SK-N-SH treated with all-trans-retinoic acid at 6 μM for 48 hours (cell line): ENCODE measurements around the gene NTM.

Source experiments
- ATAC-seq: fragments of 200-7000 bp; cut with Tn5 transposase; 3 replicates; pipeline ENCODE4 v1.9.1; 2020; ENCODE audit warnings: mild to moderate bottlenecking, moderate library complexity
- ARNTL ChIP-seq: fragments of 450-650 bp; formaldehyde crosslinking; IDR thresholded peaks from 2 replicates; pipeline ENCODE4 v1.5.0; 2020; ENCODE audit warnings: low read depth, mild to moderate bottlenecking, moderate library complexity, borderline replicate concordance
- BACH2 ChIP-seq: fragments of 250-450 bp; sonication (Bioruptor Pico); IDR thresholded peaks from 2 replicates; pipeline ENCODE4 v1.9.0; 2021; ENCODE audit warnings: mild to moderate bottlenecking, borderline replicate concordance
- CREB5 ChIP-seq: fragments of 250-450 bp; sonication (Bioruptor Pico); IDR thresholded peaks from 2 replicates; pipeline ENCODE4 v1.5.1; 2020; ENCODE audit warnings: low read depth, mild to moderate bottlenecking, moderate library complexity
- CSDC2 ChIP-seq: fragments of 250-450 bp; sonication (Bioruptor Pico); IDR thresholded peaks from 2 replicates; pipeline ENCODE4 v1.5.0; 2020; ENCODE audit warnings: mild to moderate bottlenecking, moderate library complexity
- CSRNP3 ChIP-seq: fragments of 250-450 bp; sonication (Bioruptor Pico); IDR thresholded peaks from 2 replicates; pipeline ENCODE4 v1.5.1; 2021; ENCODE audit warnings: mild to moderate bottlenecking, moderate library complexity
- ESRRG ChIP-seq: fragments of 250-450 bp; sonication (Bioruptor Pico); IDR thresholded peaks from 2 replicates; pipeline ENCODE4 v1.6.1; 2021; ENCODE audit warnings: mild to moderate bottlenecking
- GLIS3 ChIP-seq: fragments of 250-450 bp; sonication (Bioruptor Pico); IDR thresholded peaks from 2 replicates; pipeline ENCODE4 v1.5.0; 2020; ENCODE audit warnings: mild to moderate bottlenecking, moderate library complexity
- ISL1 ChIP-seq: fragments of 250-450 bp; sonication (Bioruptor Pico); IDR thresholded peaks from 2 replicates; pipeline ENCODE4 v2.1.2; 2022; ENCODE audit warnings: mild to moderate bottlenecking, moderate library complexity
- OSR1 ChIP-seq: fragments of 250-450 bp; sonication (Bioruptor Pico); IDR thresholded peaks from 2 replicates; pipeline ENCODE4 v1.8.0; 2022; ENCODE audit warnings: moderate library complexity, mild to moderate bottlenecking, inconsistent platforms
- PATZ1 ChIP-seq: fragments of 250-450 bp; sonication (Bioruptor Pico); IDR thresholded peaks from 2 replicates; pipeline ENCODE4 v1.8.0; 2020; ENCODE audit warnings: mild to moderate bottlenecking, moderate library complexity, borderline replicate concordance
- POU6F1 ChIP-seq: fragments of 250-450 bp; sonication (Bioruptor Pico); IDR thresholded peaks from 2 replicates; pipeline ENCODE4 v1.8.0; 2021; ENCODE audit warnings: low read depth, mild to moderate bottlenecking, moderate library complexity, borderline replicate concordance
- PPARA ChIP-seq: fragments of 250-450 bp; sonication (Bioruptor Pico); IDR thresholded peaks from 2 replicates; pipeline ENCODE4 v1.5.0; 2020; ENCODE audit warnings: mild to moderate bottlenecking, borderline replicate concordance
- RARB ChIP-seq: fragments of 250-450 bp; sonication (Bioruptor Pico); IDR thresholded peaks from 2 replicates; pipeline ENCODE4 v1.8.0; 2021; ENCODE audit warnings: mild to moderate bottlenecking, moderate library complexity
- SNAI2 ChIP-seq: fragments of 250-450 bp; sonication (Bioruptor Pico); IDR thresholded peaks from 2 replicates; pipeline ENCODE4 v1.5.0; 2020; ENCODE audit warnings: mild to moderate bottlenecking, moderate library complexity
- TCF4 ChIP-seq: fragments of 250-450 bp; sonication (Bioruptor Pico); IDR thresholded peaks from 2 replicates; pipeline ENCODE4 v1.8.0; 2021; ENCODE audit warnings: mild to moderate bottlenecking, moderate library complexity, borderline replicate concordance
- TOX ChIP-seq: fragments of 250-450 bp; sonication (Bioruptor Pico); IDR thresholded peaks from 2 replicates; pipeline ENCODE4 v1.8.0; 2021; ENCODE audit warnings: mild to moderate bottlenecking, moderate library complexity, borderline replicate concordance
- TSHZ2 ChIP-seq: fragments of 250-450 bp; sonication (Bioruptor Pico); IDR thresholded peaks from 2 replicates; pipeline ENCODE4 v1.5.0; 2020; ENCODE audit warnings: mild to moderate bottlenecking, moderate library complexity
- ZC3H10 ChIP-seq: fragments of 250-450 bp; sonication (Bioruptor Pico); IDR thresholded peaks from 2 replicates; pipeline ENCODE4 v1.5.1; 2021; ENCODE audit warnings: mild to moderate bottlenecking, moderate library complexity
- ZFP3 ChIP-seq: fragments of 250-450 bp; sonication (Bioruptor Pico); IDR thresholded peaks from 2 replicates; pipeline ENCODE4 v1.5.0; 2020; ENCODE audit warnings: mild to moderate bottlenecking, moderate library complexity
- ZFP30 ChIP-seq: fragments of 450-650 bp; formaldehyde crosslinking; IDR thresholded peaks from 2 replicates; pipeline ENCODE4 v1.5.0; 2022; ENCODE audit warnings: mild to moderate bottlenecking, moderate library complexity
- ZNF565 ChIP-seq: fragments of 450-650 bp; formaldehyde crosslinking; conservative IDR thresholded peaks from 2 replicates; pipeline ENCODE4 v1.5.0; 2020; ENCODE audit warnings: low read depth, mild to moderate bottlenecking, moderate library complexity
- ZNF70 ChIP-seq: fragments of 450-650 bp; formaldehyde crosslinking; IDR thresholded peaks from 2 replicates; pipeline ENCODE4 v1.5.0; 2020; ENCODE audit warnings: mild to moderate bottlenecking, moderate library complexity
- ZNF8 ChIP-seq: fragments of 450-650 bp; formaldehyde crosslinking; IDR thresholded peaks from 2 replicates; pipeline ENCODE4 v1.5.0; 2020; ENCODE audit warnings: mild to moderate bottlenecking, moderate library complexity

Gene NTM

GRCh38 chr11:132080127-132080526 is 709.7 kb downstream of the NTM start (continued):
- TF ChIP-seq ZNF565 (CRISPR knock-in tag) (no peak), ZNF8 (CRISPR knock-in tag) (no peak)
- TF ChIP-seq, all 23 proteins: peak for 0

GRCh38 chr11:132082566-132082965 is 712.2 kb downstream of the NTM start:
- ATAC-seq, result no peak
- TF ChIP-seq ESRRG (CRISPR knock-in tag), result no peak
- no peak for TF ChIP-seq ZFP30 (CRISPR knock-in tag)
- TF ChIP-seq GLIS3 (CRISPR knock-in tag), result no peak
- TF ChIP-seq TOX (CRISPR knock-in tag), result no peak
- no peak for TF ChIP-seq CSRNP3 (CRISPR knock-in tag)
- no peak for TF ChIP-seq PATZ1
- no peak for TF ChIP-seq ZNF70 (CRISPR knock-in tag)
- TF ChIP-seq PPARA, result no peak
- TF ChIP-seq ARNTL (CRISPR knock-in tag), result no peak
- no peak for TF ChIP-seq RARB (CRISPR knock-in tag)
- TF ChIP-seq ZNF565 (CRISPR knock-in tag), result no peak
- no peak for TF ChIP-seq CSDC2 (CRISPR knock-in tag)
- TF ChIP-seq SNAI2 (CRISPR knock-in tag), result no peak
- TF ChIP-seq CREB5 (CRISPR knock-in tag), result no peak
- TF ChIP-seq POU6F1 (CRISPR knock-in tag), result no peak
- TF ChIP-seq ISL1, result no peak
- no peak for TF ChIP-seq ZFP3 (CRISPR knock-in tag)
- no peak for TF ChIP-seq ZC3H10 (CRISPR knock-in tag)
- TF ChIP-seq OSR1 (CRISPR knock-in tag), result no peak

- no peak for TF ChIP-seq ZFP3 (CRISPR knock-in tag)
- TF ChIP-seq ZFP30 (CRISPR knock-in tag), result no peak
- no peak for TF ChIP-seq ISL1
- ATAC-seq, result no peak
Measured at GRCh38 chr11:132084433-132084832, 714.0 kb downstream of the NTM start.

- TF ChIP-seq TOX (CRISPR knock-in tag) (no peak), ZNF8 (CRISPR knock-in tag) (no peak), SNAI2 (CRISPR knock-in tag) (no peak), RARB (CRISPR knock-in tag) (no peak), PPARA (no peak), ZFP30 (CRISPR knock-in tag) (no peak), ARNTL (CRISPR knock-in tag) (no peak), ESRRG (CRISPR knock-in tag) (no peak), PATZ1 (no peak), ZNF70 (CRISPR knock-in tag) (no peak), ISL1 (no peak), OSR1 (CRISPR knock-in tag) (no peak), CREB5 (CRISPR knock-in tag) (no peak), TCF4 (no peak), ZNF565 (CRISPR knock-in tag) (no peak), CSDC2 (CRISPR knock-in tag) (no peak), BACH2 (CRISPR knock-in tag) (no peak), TSHZ2 (CRISPR knock-in tag) (no peak), ZFP3 (CRISPR knock-in tag) (no peak)
- no peak for ATAC-seq
Measured at GRCh38 chr11:132087148-132087547, 716.7 kb downstream of the NTM start.
